MM.1S (cell line): Measurements from ENCODE around the gene UXT.
"Not testable (repeated sequence)": the region's sequence is repeated elsewhere in the genome, so short reads cannot be mapped to it uniquely, and the experiment has no call there.

Experiments
- DNase-seq: peaks from one replicate; pipeline ENCODE4 v3.0.0-alpha.2; 2015
- H2AFZ ChIP-seq: fragments of 300-600 bp; sonication (generic); 2 replicates; pipeline ENCODE4 v1.6.0; 2016; ENCODE audit warnings: antibody characterized with exemption, low read length
- H3F3A ChIP-seq: fragments of 300-600 bp; sonication (generic); 2 replicates; pipeline ENCODE4 v1.6.1; 2016; ENCODE audit warnings: mild to moderate bottlenecking, antibody characterized with exemption, low read length, moderate library complexity, mixed read lengths; ENCODE audit not compliant: insufficient read depth
- H3K27ac ChIP-seq: fragments of 300-600 bp; sonication (generic); 2 replicates; pipeline ENCODE4 v1.5.1; 2016; ENCODE audit warnings: mild to moderate bottlenecking, low read length
- H3K27me3 ChIP-seq: fragments of 300-600 bp; sonication (generic); replicated peaks from 2 replicates; pipeline ENCODE4 v1.6.0; 2016; ENCODE audit warnings: low read length; ENCODE audit not compliant: insufficient read depth
- H3K36me3 ChIP-seq: fragments of 300-600 bp; sonication (generic); replicated peaks from 2 replicates; pipeline ENCODE4 v1.6.1; 2016; ENCODE audit warnings: mild to moderate bottlenecking, low read length, mixed read lengths; ENCODE audit not compliant: insufficient read depth
- H3K4me1 ChIP-seq: fragments of 300-600 bp; sonication (generic); 2 replicates; pipeline ENCODE4 v1.6.1; 2016; ENCODE audit warnings: low read length, mixed read lengths
- H3K4me2 ChIP-seq: fragments of 300-600 bp; sonication (generic); 2 replicates; pipeline ENCODE4 v1.6.0; 2016; ENCODE audit warnings: low read depth, low read length
- H3K4me3 ChIP-seq: fragments of 300-600 bp; sonication (generic); 2 replicates; pipeline ENCODE4 v1.5.1; 2016; ENCODE audit warnings: low read length, mixed read lengths
- H3K79me2 ChIP-seq: fragments of 300-600 bp; sonication (generic); 2 replicates; pipeline ENCODE4 v1.6.1; 2016; ENCODE audit warnings: mixed run types, low read length, mixed read lengths
- H3K9ac ChIP-seq: fragments of 300-600 bp; sonication (generic); 2 replicates; pipeline ENCODE4 v1.6.1; 2016; ENCODE audit warnings: low read length, mixed read lengths
- H3K9me2 ChIP-seq: fragments of 300-600 bp; sonication (generic); replicated peaks from 2 replicates; pipeline ENCODE4 v1.6.1; 2016; ENCODE audit warnings: mild to moderate bottlenecking, low read length, mixed read lengths; ENCODE audit not compliant: insufficient read depth
- H3K9me3 ChIP-seq: fragments of 300-600 bp; sonication (generic); replicated peaks from 2 replicates; pipeline ENCODE4 v1.6.1; 2016; ENCODE audit warnings: mild to moderate bottlenecking, low read length, mixed read lengths; ENCODE audit not compliant: insufficient read depth
- H4K20me1 ChIP-seq: fragments of 300-600 bp; sonication (generic); 2 replicates; pipeline ENCODE4 v1.6.1; 2016; ENCODE audit warnings: mild to moderate bottlenecking, low read length, moderate library complexity, mixed read lengths; ENCODE audit not compliant: insufficient read depth
- EZH2 ChIP-seq: fragments of 300-600 bp; sonication (generic); optimal IDR thresholded peaks from 2 replicates; pipeline ENCODE3; 2017; ENCODE audit warnings: low read depth, mild to moderate bottlenecking, antibody characterized with exemption, low read length, mixed read lengths
- EZH2phosphoT487 ChIP-seq: fragments of 300-600 bp; sonication (generic); IDR thresholded peaks from 2 replicates; pipeline ENCODE4 v1.6.1; 2018; ENCODE audit warnings: antibody characterized with exemption, low read length
- TF ChIP-seq, protein P1 (sequence below): fragments of 300-600 bp; sonication (generic); IDR thresholded peaks from 2 replicates; pipeline ENCODE4 v1.5.1; 2016; ENCODE audit warnings: antibody characterized with exemption, low read length, mixed read lengths

The UXT gene

DNA sequence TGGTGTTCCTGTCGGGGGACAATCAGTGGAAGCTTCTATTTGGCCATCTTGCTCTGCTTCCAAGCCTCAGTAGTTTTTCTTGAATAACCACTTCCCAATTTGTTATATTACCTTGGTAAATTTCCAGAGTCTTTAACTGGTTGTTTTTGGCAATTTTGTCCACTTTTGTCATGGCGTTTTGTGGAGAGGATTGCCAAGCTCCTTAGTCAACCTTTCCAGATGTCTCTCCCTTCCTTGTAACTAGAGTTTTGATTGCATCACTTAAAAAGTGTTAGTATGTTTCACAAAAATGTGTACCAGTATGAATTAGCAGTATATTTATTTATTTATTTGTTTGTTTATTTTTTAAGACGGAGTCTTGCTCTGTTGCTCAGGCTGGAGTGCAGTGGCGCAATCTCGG, 15.8 kb upstream of the UXT start:
- TF ChIP-seq, protein P1, sequence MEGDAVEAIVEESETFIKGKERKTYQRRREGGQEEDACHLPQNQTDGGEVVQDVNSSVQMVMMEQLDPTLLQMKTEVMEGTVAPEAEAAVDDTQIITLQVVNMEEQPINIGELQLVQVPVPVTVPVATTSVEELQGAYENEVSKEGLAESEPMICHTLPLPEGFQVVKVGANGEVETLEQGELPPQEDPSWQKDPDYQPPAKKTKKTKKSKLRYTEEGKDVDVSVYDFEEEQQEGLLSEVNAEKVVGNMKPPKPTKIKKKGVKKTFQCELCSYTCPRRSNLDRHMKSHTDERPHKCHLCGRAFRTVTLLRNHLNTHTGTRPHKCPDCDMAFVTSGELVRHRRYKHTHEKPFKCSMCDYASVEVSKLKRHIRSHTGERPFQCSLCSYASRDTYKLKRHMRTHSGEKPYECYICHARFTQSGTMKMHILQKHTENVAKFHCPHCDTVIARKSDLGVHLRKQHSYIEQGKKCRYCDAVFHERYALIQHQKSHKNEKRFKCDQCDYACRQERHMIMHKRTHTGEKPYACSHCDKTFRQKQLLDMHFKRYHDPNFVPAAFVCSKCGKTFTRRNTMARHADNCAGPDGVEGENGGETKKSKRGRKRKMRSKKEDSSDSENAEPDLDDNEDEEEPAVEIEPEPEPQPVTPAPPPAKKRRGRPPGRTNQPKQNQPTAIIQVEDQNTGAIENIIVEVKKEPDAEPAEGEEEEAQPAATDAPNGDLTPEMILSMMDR = no peak
- TF ChIP-seq EZH2 (no peak), EZH2phosphoT487 (no peak)
- no peaks in the 10 kb centered on the region for H3F3A ChIP-seq

GRCh38 chrX:47665797-47666196, 6.8 kb upstream of the UXT start:
- H3K27me3 ChIP-seq, H3K79me2 ChIP-seq, H3K27ac ChIP-seq, H2AFZ ChIP-seq, H4K20me1 ChIP-seq, H3K4me2 ChIP-seq, H3K4me1 ChIP-seq, H3K4me3 ChIP-seq, H3K9ac ChIP-seq, H3K9me3 ChIP-seq, H3K36me3 ChIP-seq, H3K9me2 ChIP-seq, H3F3A ChIP-seq, DNase-seq: not testable (repeated sequence)

More for the DNA sequence above, 15.8 kb upstream of the UXT start:
- H3K36me3 ChIP-seq = no peaks in the 10 kb centered on the region
- no peak overlapping the region for H2AFZ ChIP-seq
- H3K79me2 ChIP-seq = no peaks in the 10 kb centered on the region
- no peak overlapping the region for H3K9ac ChIP-seq
- no peaks in the 10 kb centered on the region for H3K27me3 ChIP-seq
- no peak overlapping the region for H3K4me2 ChIP-seq
- no peak overlapping the region for H3K27ac ChIP-seq
- no peaks in the 10 kb centered on the region for H4K20me1 ChIP-seq
- no peaks in the 10 kb centered on the region for H3K9me2 ChIP-seq
- no peaks in the 10 kb centered on the region for H3K4me1 ChIP-seq
- no peaks in the 10 kb centered on the region for H3K9me3 ChIP-seq
- no peak overlapping the region for H3K4me3 ChIP-seq
- no peak for DNase-seq

GRCh38 chrX:47664737-47665136, 5.8 kb upstream of the UXT start:
- no peak overlapping the region for H3K9ac ChIP-seq
- H3K4me1 ChIP-seq = no peaks in the 10 kb centered on the region
- no peak overlapping the region for H3K4me3 ChIP-seq
- H3K27me3 ChIP-seq = no peaks in the 10 kb centered on the region
- no peaks in the 10 kb centered on the region for H4K20me1 ChIP-seq
- H3K36me3 ChIP-seq = no peaks in the 10 kb centered on the region
- TF ChIP-seq EZH2phosphoT487 (no peak), EZH2 (no peak)
- TF ChIP-seq, protein P1 = no peak
- DNase-seq = no peak
- H3K79me2 ChIP-seq = no peaks in the 10 kb centered on the region
- H2AFZ ChIP-seq = no peak overlapping the region
- no peaks in the 10 kb centered on the region for H3F3A ChIP-seq
- H3K9me2 ChIP-seq = no peaks in the 10 kb centered on the region
- no peaks in the 10 kb centered on the region for H3K9me3 ChIP-seq
- H3K4me2 ChIP-seq = no peak overlapping the region
- no peak overlapping the region for H3K27ac ChIP-seq

- Histone ChIP-seq H4K20me1 (no peaks in the 10 kb centered on the region), H3K36me3 (no peaks in the 10 kb centered on the region), H3K9me2 (no peaks in the 10 kb centered on the region), H3F3A (no peaks in the 10 kb centered on the region), H3K4me1 (no peaks in the 10 kb centered on the region), H3K27me3 (no peaks in the 10 kb centered on the region), H3K9me3 (no peaks in the 10 kb centered on the region), H3K9ac (no peak overlapping the region), H3K27ac (no peak overlapping the region), H3K4me2 (no peak overlapping the region), H3K79me2 (peaks cover 8% of the 10 kb centered on the region), H3K4me3 (no peak overlapping the region), H2AFZ (no peak overlapping the region)
- TF ChIP-seq, protein P1 = no peak
- TF ChIP-seq EZH2phosphoT487 (no peak), EZH2 (no peak)
- no peak for DNase-seq
Observed at GRCh38 chrX:47662144-47662657, 3.2 kb upstream of the UXT start.
